NCI-H128 (cell line): ENCODE measurements around the gene CACNA1A.

Experiments
- DNase-seq: peaks from one replicate; lab custom pipeline; 2025; ENCODE audit not compliant: unreplicated experiment; lab: John Stamatoyannopoulos, UW

CACNA1A gene

GRCh38 chr19:13315495-13315894, 190.8 kb downstream of the CACNA1A start:
- no peak for DNase-seq

- DNase-seq = no peak
Observed at GRCh38 chr19:13314761-13315160, 191.5 kb downstream of the CACNA1A start.

- DNase-seq = no peak
Observed at GRCh38 chr19:13313875-13314274, 192.4 kb downstream of the CACNA1A start.

GRCh38 chr19:13309864-13310263, 196.4 kb downstream of the CACNA1A start:
- DNase-seq = no peak

GRCh38 chr19:13303381-13304129, 202.7 kb downstream of the CACNA1A start:
- DNase-seq = no peak

GRCh38 chr19:13302526-13303270, 203.6 kb downstream of the CACNA1A start:
- DNase-seq = no peak

DNA sequence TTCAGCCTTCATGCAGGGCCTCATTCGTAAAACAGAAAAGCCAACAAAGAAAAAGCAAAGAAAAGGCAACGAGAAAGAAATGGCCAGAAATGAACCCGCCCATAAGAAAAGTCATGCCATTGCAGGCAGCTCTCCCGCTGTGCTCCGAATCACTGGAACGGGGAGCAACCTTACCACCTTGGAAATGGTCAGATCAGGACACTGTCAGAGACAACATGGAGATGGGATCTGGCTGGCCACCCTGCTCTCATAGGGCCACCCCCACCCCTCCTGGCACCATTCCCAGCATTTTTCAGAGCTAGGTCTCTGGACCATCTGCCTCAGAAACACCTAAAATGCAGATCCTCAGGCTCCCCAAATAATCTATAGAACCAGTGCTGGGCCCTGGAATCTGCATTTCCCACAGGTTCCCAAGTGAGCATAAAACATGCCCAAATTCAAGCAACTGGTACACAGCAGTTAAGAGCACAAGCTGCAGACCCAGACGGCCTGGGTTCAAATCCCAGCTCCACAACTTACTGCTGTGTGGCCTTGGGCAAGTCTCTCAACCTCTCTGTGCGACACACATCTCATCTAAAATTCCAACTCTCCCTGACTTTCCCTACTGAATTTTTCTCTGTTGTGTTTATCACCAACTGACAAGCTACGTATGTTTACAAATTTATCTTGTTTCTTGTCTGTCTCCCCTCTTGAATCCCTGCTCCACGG, 204.5 kb downstream of the CACNA1A start:
- no peak for DNase-seq

DNA sequence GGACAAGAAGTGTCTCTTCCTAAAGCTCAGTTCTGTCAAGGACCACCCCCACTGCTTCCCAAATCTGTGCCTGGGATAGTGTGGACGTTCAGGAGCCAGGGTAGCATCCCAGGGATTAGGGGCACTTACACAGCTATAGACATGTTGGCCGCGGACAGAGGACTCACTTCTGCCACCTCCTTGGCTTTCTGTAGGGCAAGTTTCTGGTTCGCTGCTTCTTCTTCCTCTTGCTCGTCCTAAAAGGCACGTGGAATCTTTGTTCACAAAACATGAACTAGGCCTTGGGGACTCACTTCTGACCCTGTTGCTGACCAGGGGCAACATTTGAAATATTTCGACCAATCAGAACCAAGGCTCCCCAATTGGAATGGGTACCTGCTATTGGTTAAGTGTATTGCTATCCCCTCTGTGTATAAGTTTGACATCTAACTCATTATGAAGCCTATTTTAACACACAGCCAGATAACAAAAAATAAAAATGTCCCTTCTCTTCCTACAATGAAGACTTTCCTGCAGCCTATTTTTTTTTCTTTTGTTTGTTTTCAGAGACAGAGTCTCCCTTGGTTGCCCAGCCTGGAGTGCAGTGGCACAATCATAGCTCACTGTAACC, 205.8 kb downstream of the CACNA1A start:
- no peak for DNase-seq

DNA sequence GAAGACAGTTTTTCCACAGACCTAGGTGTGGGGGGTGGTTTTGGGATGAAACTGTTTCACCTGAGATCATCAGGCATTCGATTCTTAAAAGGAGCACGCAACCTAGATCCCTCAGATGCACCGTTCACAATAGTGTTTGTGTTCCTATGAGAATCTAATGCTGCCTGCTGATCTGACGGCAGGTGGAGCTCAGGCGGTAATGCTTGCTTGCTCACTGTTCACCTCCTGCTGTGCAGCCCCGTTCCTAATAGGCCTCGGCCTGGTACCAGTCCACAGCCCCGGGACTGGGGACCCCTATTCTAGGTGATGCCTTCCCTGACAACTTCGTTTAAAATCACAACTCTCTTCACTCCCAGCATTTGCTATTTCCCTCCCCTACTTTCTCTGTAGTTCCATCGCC, 206.4 kb downstream of the CACNA1A start:
- no peak for DNase-seq

GRCh38 chr19:13298565-13299481, 207.5 kb downstream of the CACNA1A start:
- DNase-seq = no peak

GRCh38 chr19:13297023-13297422, 209.3 kb downstream of the CACNA1A start:
- no peak for DNase-seq

DNA sequence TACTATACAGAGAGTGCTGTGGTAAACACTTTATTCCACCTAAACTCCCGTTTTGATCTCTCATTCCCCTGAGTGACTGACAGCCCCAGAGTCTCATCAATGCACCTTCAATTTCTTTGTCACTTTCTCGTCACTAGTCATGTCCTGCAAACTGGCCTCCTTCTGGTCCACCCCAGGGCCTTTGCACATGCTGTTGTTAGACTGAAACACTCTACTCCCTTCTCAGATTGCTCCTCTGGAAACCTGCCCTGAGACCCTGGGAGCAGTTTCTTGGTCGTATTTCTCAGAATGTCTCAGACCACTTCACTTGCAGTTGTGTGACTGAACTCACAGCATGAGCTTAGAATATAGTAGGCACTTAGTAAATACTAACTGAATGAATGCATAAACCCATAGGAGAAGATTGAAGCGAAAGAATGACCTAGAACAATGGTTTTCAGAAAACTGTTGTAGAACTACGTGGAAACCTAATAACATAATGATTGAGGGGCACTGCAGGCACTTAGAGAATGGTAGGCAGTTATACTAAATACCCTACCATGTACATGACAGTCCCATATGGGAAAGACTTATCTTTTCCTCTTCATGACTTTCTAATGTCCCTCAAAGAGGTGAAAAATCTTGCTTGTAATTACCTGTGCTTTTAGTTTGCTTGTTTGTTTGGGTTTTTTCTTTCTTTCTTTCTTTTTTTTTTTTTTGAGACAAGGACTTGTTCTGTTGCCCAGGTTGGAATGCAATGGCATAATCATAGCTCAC, 211.3 kb downstream of the CACNA1A start:
- no peak for DNase-seq

- DNase-seq = no peak
Observed at GRCh38 chr19:13291913-13292312, 214.4 kb downstream of the CACNA1A start.

- no peak for DNase-seq
Observed at GRCh38 chr19:13290741-13291140, 215.5 kb downstream of the CACNA1A start.

GRCh38 chr19:13289295-13289694, 217.0 kb downstream of the CACNA1A start:
- DNase-seq = no peak

DNA sequence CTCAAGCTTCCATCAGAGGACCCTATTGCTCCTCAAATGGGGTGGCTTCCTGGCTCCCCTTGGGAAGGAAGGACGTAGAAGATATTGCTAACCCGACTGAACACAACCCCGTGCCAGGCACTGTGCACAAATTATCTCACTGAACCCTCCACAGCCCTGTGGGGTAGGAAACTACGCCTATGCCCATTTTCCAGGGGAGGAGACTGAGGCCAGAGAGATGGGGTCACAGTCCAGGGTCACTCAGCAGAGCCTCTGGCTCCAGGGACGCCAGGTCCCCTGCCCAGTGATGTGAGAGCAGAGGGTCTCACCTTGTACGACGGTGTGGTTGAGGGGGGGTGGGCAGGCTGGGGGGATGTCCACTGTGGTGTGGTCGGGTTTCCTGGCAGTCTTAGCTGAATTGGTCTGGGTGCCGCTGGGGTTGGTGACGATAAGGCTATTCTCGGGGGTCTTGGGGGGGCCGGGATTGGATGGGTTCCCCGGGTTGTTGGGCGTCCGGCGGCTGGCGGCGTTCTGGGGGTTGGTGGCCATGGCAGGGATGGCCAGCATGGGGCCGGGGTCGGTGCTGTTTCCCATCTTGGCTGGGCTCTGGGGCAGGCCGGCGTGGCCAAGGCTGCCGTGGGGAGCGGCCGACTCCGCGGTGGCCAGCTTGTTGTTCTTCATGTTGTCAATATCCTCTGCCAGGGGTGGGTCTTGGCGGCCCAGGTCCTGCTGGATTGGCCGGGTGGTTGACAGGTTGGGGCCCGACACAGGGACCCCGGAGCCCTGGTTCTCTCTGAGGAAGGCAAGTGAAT, 219.9 kb downstream of the CACNA1A start:
- no peak for DNase-seq

DNA sequence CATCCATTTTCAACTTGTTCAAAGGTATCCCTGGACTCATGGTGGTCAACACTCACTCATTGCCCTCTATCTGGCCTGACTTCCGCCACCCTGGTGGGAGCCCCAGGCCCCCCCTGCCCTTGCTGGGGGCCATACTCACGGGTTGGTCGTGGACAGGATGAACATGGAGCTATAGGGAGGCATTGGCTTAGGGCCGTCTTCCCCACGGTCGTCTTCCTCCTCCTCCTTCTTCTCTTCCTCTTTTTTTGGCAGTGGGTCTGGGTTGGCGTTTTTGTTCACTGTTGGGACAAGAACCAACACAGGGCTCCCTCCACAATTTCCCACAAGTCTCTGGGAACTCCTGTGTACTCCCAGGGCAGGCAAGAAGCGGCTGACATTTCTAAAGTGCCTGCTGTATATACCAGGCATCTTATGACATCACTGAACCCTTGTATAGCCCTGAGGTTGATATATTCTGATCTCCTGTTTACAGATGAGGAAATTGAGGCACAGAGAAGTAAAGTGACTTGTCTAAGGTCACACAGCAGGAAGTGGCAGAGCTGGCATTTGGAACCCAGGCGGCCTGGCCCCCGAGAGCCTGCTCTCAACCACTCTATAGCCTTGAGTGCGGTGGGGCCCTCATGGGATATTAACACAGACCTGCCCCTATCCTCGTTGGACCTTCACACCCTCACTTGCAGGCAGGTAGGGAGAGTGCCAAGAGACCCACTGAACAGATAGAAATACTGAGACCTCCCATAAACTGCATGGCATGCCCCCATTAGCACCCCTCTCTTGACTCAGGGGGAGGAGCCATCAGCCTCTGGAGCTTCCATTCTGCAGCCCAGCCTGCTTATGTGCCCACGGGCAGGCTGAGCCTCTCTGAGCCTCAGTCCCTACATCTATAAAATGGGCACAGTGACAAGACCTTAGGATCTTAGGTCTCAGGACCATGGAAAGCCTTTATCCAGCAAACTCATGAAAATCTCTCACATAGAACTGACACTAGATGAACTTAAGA, 221.1 kb downstream of the CACNA1A start:
- no peak for DNase-seq

- no peak for DNase-seq
Observed at GRCh38 chr19:13283871-13284270, 222.4 kb downstream of the CACNA1A start.
